H1 (cell line): ENCODE results near the gene CAPN3. TPM values are rescaled to one million over a fixed set of nuclear protein-coding genes. Genes with fewer than 3 reads are reported as not detected.

ENCODE experiments used
- CTCF ChIA-PET: fragments of 300-600 bp; sonication (Branson Sonifier 250); formaldehyde crosslinking; loops from one replicate; lab custom pipeline; 2021; ENCODE audit not compliant: partially characterized antibody; lab: Charles Lee
- POLR2A ChIA-PET: fragments of 300-600 bp; sonication (Branson Sonifier 250); formaldehyde crosslinking; loops from one replicate; lab custom pipeline; 2021; ENCODE audit warnings: inconsistent platforms; ENCODE audit not compliant: partially characterized antibody; lab: Charles Lee
- DNase-seq, 2 experiments: peaks; one replicate each; pipeline versions ENCODE4 v3.0.0 to v3.0.0-alpha.2; 2010 to 2022; ENCODE audit warnings: low spot score in 2 of 2, low read depth in 1 of 2, mixed read lengths in 1 of 2
- FAIRE-seq: peaks from 2 replicates; lab custom pipeline; 2011; peaks lifted over from hg19 to GRCh38; lab: Jason Lieb, UNC
- H2AFZ ChIP-seq: 2 replicates; pipeline ENCODE4 v1.8.1; 2012; ENCODE audit warnings: low read length, inconsistent platforms
- H2AK5ac ChIP-seq: 2 replicates; pipeline ENCODE4 v1.6.1; 2013; ENCODE audit warnings: low read depth, low read length
- H2BK120ac ChIP-seq: replicated peaks from 2 replicates; pipeline ENCODE3; 2013; ENCODE audit warnings: low read depth, low read length, inconsistent platforms
- H2BK12ac ChIP-seq: 2 replicates; pipeline ENCODE4 v1.6.1; 2013; ENCODE audit warnings: low read depth, low read length
- H2BK15ac ChIP-seq: 2 replicates; pipeline ENCODE4 v1.6.1; 2013; ENCODE audit warnings: low read length
- H2BK20ac ChIP-seq: 2 replicates; pipeline ENCODE4 v1.6.1; 2013; ENCODE audit warnings: low read length
- H2BK5ac ChIP-seq: 2 replicates; pipeline ENCODE4 v1.6.1; 2013; ENCODE audit warnings: low read depth, low read length
- H3K14ac ChIP-seq: 2 replicates; pipeline ENCODE4 v1.6.1; 2013; ENCODE audit warnings: inconsistent platforms; ENCODE audit not compliant: insufficient read length
- H3K18ac ChIP-seq: 2 replicates; pipeline ENCODE4 v1.6.1; 2013; ENCODE audit warnings: low read length; ENCODE audit errors: extremely low read depth
- H3K23ac ChIP-seq: 2 replicates; pipeline ENCODE4 v1.6.1; 2013; ENCODE audit warnings: inconsistent platforms; ENCODE audit not compliant: insufficient read length
- H3K23me2 ChIP-seq: 2 replicates; pipeline ENCODE4 v1.6.1; 2013; ENCODE audit warnings: low read depth, low read length
- H3K27ac ChIP-seq: 2 replicates; pipeline ENCODE4 v1.6.1; 2011; ENCODE audit warnings: low read depth, low read length, inconsistent platforms
- H3K27me3 ChIP-seq, 4 experiments: replicated peaks in 1 of 4; 1 replicate in 1 of 4; 2 replicates in 3 of 4; pipeline versions ENCODE4 v1.6.1 to v1.8.1; 2011 to 2013; ENCODE audit warnings: low read length in 3 of 4, mild to moderate bottlenecking in 3 of 4, inconsistent platforms in 2 of 4, mixed read lengths in 2 of 4, moderate library complexity in 1 of 4; ENCODE audit not compliant: control insufficient read depth in 3 of 4, insufficient read depth in 3 of 4; ENCODE audit errors: extremely low read depth in 1 of 4
- H3K36me3 ChIP-seq, 4 experiments: 2 replicates each; pipeline versions ENCODE4 v1.6.1 to v1.8.1; 2011 to 2013; ENCODE audit warnings: mild to moderate bottlenecking in 4 of 4, low read length in 3 of 4, moderate library complexity in 2 of 4, control low read depth in 1 of 4, inconsistent platforms in 1 of 4; ENCODE audit not compliant: insufficient read depth in 4 of 4, control insufficient read depth in 2 of 4
- H3K4ac ChIP-seq: replicated peaks from 2 replicates; pipeline ENCODE3; 2013; ENCODE audit warnings: low read length, low read depth, mixed read lengths, inconsistent platforms; ENCODE audit not compliant: insufficient read length
- H3K4me1 ChIP-seq, 4 experiments: replicated peaks in 1 of 4; 1 replicate in 1 of 4; 2 replicates in 3 of 4; pipeline versions ENCODE4 v1.6.1 to v1.8.1; 2011 to 2013; ENCODE audit warnings: low read length in 3 of 4, inconsistent platforms in 2 of 4, mixed read lengths in 1 of 4; ENCODE audit not compliant: insufficient read depth in 4 of 4, control insufficient read depth in 3 of 4
- H3K4me2 ChIP-seq, 2 experiments: 2 replicates each; pipeline versions ENCODE4 v1.6.1 to v1.8.1; 2011 to 2013; ENCODE audit warnings: low read depth in 2 of 2, low read length in 2 of 2, control low read depth in 1 of 2, inconsistent platforms in 1 of 2, mild to moderate bottlenecking in 1 of 2; ENCODE audit not compliant: insufficient read depth in 1 of 2
- H3K4me3 ChIP-seq, 4 experiments: fragments of 200-600, 300-600 bp in 1 of 4; sonication (generic), shearing (Covaris generic), sonication (Bioruptor Twin) in 1 of 4; 2 replicates each; pipeline versions ENCODE4 v1.5.1 to v1.8.1; 2011 to 2016; ENCODE audit warnings: low read length in 4 of 4, low read depth in 3 of 4, control low read depth in 2 of 4, inconsistent platforms in 2 of 4, mild to moderate bottlenecking in 2 of 4, mixed read lengths in 1 of 4, moderate library complexity in 1 of 4; ENCODE audit not compliant: insufficient read depth in 2 of 4; ENCODE audit errors: extremely low read depth in 1 of 4
- H3K56ac ChIP-seq: replicated peaks from 2 replicates; pipeline ENCODE3; 2013; ENCODE audit warnings: low read depth, mild to moderate bottlenecking, mixed read lengths, low read length, inconsistent platforms; ENCODE audit not compliant: insufficient read length
- H3K79me1 ChIP-seq: 2 replicates; pipeline ENCODE4 v1.6.1; 2013; ENCODE audit warnings: low read depth, low read length, control low read depth
- H3K79me2 ChIP-seq, 2 experiments: 2 replicates each; pipeline versions ENCODE4 v1.6.1 to v1.8.1; 2012 to 2013; ENCODE audit warnings: low read length in 2 of 2, mild to moderate bottlenecking in 2 of 2, inconsistent platforms in 1 of 2; ENCODE audit not compliant: insufficient read depth in 2 of 2, control insufficient read depth in 1 of 2
- H3K9ac ChIP-seq, 4 experiments: replicated peaks in 1 of 4; 1 replicate in 1 of 4; 2 replicates in 3 of 4; pipeline versions ENCODE4 v1.6.1 to v1.8.1; 2011 to 2013; ENCODE audit warnings: low read depth in 3 of 4, low read length in 3 of 4, control low read depth in 2 of 4, mild to moderate bottlenecking in 2 of 4, moderate library complexity in 2 of 4, inconsistent platforms in 1 of 4; ENCODE audit errors: extremely low read depth in 1 of 4
- H3K9me3 ChIP-seq, 2 experiments: 2 replicates each; pipeline versions ENCODE4 v1.6.1 to v1.8.1; 2012 to 2013; ENCODE audit warnings: mild to moderate bottlenecking in 2 of 2, moderate library complexity in 2 of 2, control low read depth in 1 of 2, inconsistent platforms in 1 of 2, low read depth in 1 of 2, low read length in 1 of 2, mixed read lengths in 1 of 2; ENCODE audit not compliant: insufficient read depth in 2 of 2
- H4K20me1 ChIP-seq, 2 experiments: replicated peaks in 1 of 2; 2 replicates each; pipeline versions ENCODE3 to v1.8.1; 2011 to 2013; ENCODE audit warnings: inconsistent platforms in 2 of 2, low read length in 2 of 2, mild to moderate bottlenecking in 1 of 2; ENCODE audit not compliant: insufficient read depth in 2 of 2, control insufficient read depth in 1 of 2
- H4K5ac ChIP-seq: 2 replicates; pipeline ENCODE4 v1.6.1; 2013; ENCODE audit warnings: low read length, low read depth, mixed read lengths, inconsistent platforms; ENCODE audit not compliant: insufficient read length
- H4K8ac ChIP-seq: 2 replicates; pipeline ENCODE4 v1.8.0; 2013; ENCODE audit warnings: mild to moderate bottlenecking, moderate library complexity, low read length, inconsistent platforms; ENCODE audit not compliant: insufficient read depth; ENCODE audit errors: extremely low read depth
- H4K91ac ChIP-seq: replicated peaks from 2 replicates; pipeline ENCODE3; 2013; ENCODE audit warnings: low read length, mixed read lengths, inconsistent platforms; ENCODE audit not compliant: insufficient read length
- CTBP2 ChIP-seq: IDR thresholded peaks from 2 replicates; pipeline ENCODE4 v1.7.0; 2011; ENCODE audit warnings: borderline replicate concordance, mild to moderate bottlenecking, moderate library complexity, mixed read lengths, low read length; ENCODE audit not compliant: insufficient read depth, insufficient read length
- RAD21 ChIP-seq, 2 experiments: IDR thresholded peaks in 1 of 2; conservative IDR thresholded peaks in 1 of 2; 2 replicates each; pipeline ENCODE4 v1.6.1; 2011; ENCODE audit warnings: low read depth in 2 of 2, low read length in 2 of 2, improper control_type of control experiment in 1 of 2, inconsistent platforms in 1 of 2, mild to moderate bottlenecking in 1 of 2, moderate library complexity in 1 of 2
- SIRT6 ChIP-seq: IDR thresholded peaks from one replicate; pipeline ENCODE4 v1.7.1; 2012; ENCODE audit warnings: low read length, inconsistent platforms
- SRF ChIP-seq: IDR thresholded peaks from 2 replicates; pipeline ENCODE4 v1.6.1; 2011; ENCODE audit warnings: mild to moderate bottlenecking, low read depth, low read length, moderate library complexity
- TAF1 ChIP-seq: IDR thresholded peaks from 2 replicates; pipeline ENCODE4 v1.6.1; 2011; ENCODE audit warnings: mild to moderate bottlenecking, low read depth, low read length
- WGBS, 2 experiments: shearing (Covaris generic) in 1 of 2; methylation state at CpG; one replicate each; pipeline versions ENCODE4 v1.1.6 to v1.1.7; 2013 to 2015; ENCODE audit warnings: low lambda C conversion rate in 2 of 2, mixed read lengths in 2 of 2, inconsistent platforms in 1 of 2, low coverage in 1 of 2, missing lambda C conversion rate in 1 of 2; ENCODE audit not compliant: insufficient replicate concordance in 2 of 2, insufficient coverage in 1 of 2, insufficient read length in 1 of 2; ENCODE audit errors: extremely low coverage in 1 of 2, missing lambda C conversion rate in 1 of 2; 5-methylcytosine and 5-hydroxymethylcytosine counted together
- polyA plus RNA-seq, 7 experiments: library from polyadenylated mRNA; depleted of rRNA in 3 of 7; stranded (reverse) in 5 of 7; unstranded in 2 of 7; fragments of >200 nt in 5 of 7; fragments of 200-250 nt in 2 of 7; gene quantifications; 1 replicate in 5 of 7; 2 replicates in 1 of 7; 4 replicates in 1 of 7; pipeline versions ENCODE4 v1.2.1 to v1.2.3, GENCODE V29; 2011 to 2013; ENCODE audit warnings: missing spikeins in 2 of 7, mixed read lengths in 2 of 7
- total RNA-seq: library from RNA; stranded (reverse); fragmentation: NEBNext Ultra II Directional; extraction: Animal tissue kit (Norgen Biotek cat#: 25700); gene quantifications from 2 replicates; pipeline ENCODE4 v1.2.1, GENCODE V29; 2021
- TF ChIP-seq, protein P1 (sequence below), 3 experiments: IDR thresholded peaks; 1 replicate in 2 of 3; 2 replicates in 1 of 3; pipeline versions ENCODE4 v1.5.1 to v1.6.1; 2011; ENCODE audit warnings: low read length in 3 of 3, mild to moderate bottlenecking in 3 of 3, inconsistent platforms in 2 of 3, low read depth in 1 of 3, moderate library complexity in 1 of 3; ENCODE audit not compliant: insufficient read depth in 1 of 3; ENCODE audit errors: control extremely low read depth in 1 of 3

CAPN3 gene
- total and polyA plus RNA-seq, 2 of the 8 experiments (the other 6 are each of a cell fraction or from before 2014, with no cell fraction given) = 0.80 to 2.1 TPM

DNA sequence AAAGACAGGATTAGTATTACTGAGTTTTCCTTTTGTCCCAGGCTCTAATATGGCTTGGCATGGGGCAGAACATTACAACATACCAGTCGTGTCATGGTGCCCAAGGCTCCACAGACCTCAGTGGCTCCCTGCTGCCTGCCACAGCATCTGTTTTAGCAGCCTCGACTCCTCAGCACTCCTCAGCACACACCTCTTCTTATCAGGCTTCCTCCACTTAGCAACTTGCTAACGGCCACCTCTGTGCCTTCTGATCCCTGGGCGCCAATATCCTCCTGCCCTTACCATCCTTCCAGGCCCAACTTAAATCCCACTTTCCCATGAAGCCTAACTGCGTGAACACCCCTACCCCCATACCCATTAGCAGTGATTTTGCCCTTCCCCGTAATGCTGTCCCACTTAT lies 6.2 kb upstream of the CAPN3 start:
- H3K56ac ChIP-seq = no peak overlapping the region
- 0 out of 2 replicates have a peak, but pooled peaks cover 2% of the 10 kb centered on the region for H3K23me2 ChIP-seq
- H2AK5ac ChIP-seq = no peak overlapping the region
- no peak overlapping the region for H3K14ac ChIP-seq
- FAIRE-seq (no peak), DNase-seq (no peak)
- H3K4me1 ChIP-seq = no peaks in the 10 kb centered on the region
- H2AFZ ChIP-seq = no peak overlapping the region
- no peak overlapping the region for H3K4ac ChIP-seq
- no peak overlapping the region for H3K27ac ChIP-seq
- H4K91ac ChIP-seq = no peak overlapping the region
- H2BK20ac ChIP-seq = no peak overlapping the region
- no peak overlapping the region for H2BK12ac ChIP-seq
- H3K4me2 ChIP-seq = no peak overlapping the region
- no peak overlapping the region for H3K9ac ChIP-seq
- WGBS, 2 experiments = 90% methylated on average over 6 of the region's 6 CpGs; no CpG with 5 or more reads in 1 of the 2 experiments
- ChIA-PET CTCF (no interaction called here), POLR2A (no interaction called here)
- H3K36me3 ChIP-seq = peaks cover 0 to 3% (median 0%) of the 10 kb centered on the region in 4 experiments; a peak in 1 of 8 replicates
- no peak for TF ChIP-seq SRF
- TF ChIP-seq CTBP2 = no peak
- no peak for TF ChIP-seq TAF1
- no peak for TF ChIP-seq RAD21 (IDR thresholded peaks at IDR 0.05 in 1 of 2, conservative IDR thresholded peaks at IDR 0.05 in 1 of 2; ENCODE audit: low read depth in 2 of 2, low read length in 2 of 2)
- TF ChIP-seq SIRT6 = no peak
- TF ChIP-seq, protein P1, sequence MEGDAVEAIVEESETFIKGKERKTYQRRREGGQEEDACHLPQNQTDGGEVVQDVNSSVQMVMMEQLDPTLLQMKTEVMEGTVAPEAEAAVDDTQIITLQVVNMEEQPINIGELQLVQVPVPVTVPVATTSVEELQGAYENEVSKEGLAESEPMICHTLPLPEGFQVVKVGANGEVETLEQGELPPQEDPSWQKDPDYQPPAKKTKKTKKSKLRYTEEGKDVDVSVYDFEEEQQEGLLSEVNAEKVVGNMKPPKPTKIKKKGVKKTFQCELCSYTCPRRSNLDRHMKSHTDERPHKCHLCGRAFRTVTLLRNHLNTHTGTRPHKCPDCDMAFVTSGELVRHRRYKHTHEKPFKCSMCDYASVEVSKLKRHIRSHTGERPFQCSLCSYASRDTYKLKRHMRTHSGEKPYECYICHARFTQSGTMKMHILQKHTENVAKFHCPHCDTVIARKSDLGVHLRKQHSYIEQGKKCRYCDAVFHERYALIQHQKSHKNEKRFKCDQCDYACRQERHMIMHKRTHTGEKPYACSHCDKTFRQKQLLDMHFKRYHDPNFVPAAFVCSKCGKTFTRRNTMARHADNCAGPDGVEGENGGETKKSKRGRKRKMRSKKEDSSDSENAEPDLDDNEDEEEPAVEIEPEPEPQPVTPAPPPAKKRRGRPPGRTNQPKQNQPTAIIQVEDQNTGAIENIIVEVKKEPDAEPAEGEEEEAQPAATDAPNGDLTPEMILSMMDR (IDR thresholded peaks at IDR 0.05; ENCODE audit: control extremely low read depth in 1 of 3, insufficient read depth in 1 of 3, low read depth in 1 of 3, low read length in 3 of 3) = no peak
- H2BK120ac ChIP-seq = no peak overlapping the region
- H4K8ac ChIP-seq = no peak overlapping the region
- no peak overlapping the region for H3K18ac ChIP-seq
- no peaks in the 10 kb centered on the region for H3K79me2 ChIP-seq
- no peaks in the 10 kb centered on the region for H3K79me1 ChIP-seq
- H4K20me1 ChIP-seq = no peaks in the 10 kb centered on the region
- no peak overlapping the region for H3K4me3 ChIP-seq
- no peak overlapping the region for H4K5ac ChIP-seq
- H2BK15ac ChIP-seq = no peak overlapping the region
- H3K27me3 ChIP-seq = no peaks in the 10 kb centered on the region
- H2BK5ac ChIP-seq = no peak overlapping the region
- no peak overlapping the region for H3K23ac ChIP-seq
- no peaks in the 10 kb centered on the region for H3K9me3 ChIP-seq
